Measurements from ENCODE around the gene PDE7B.

The PDE7B gene

DNA sequence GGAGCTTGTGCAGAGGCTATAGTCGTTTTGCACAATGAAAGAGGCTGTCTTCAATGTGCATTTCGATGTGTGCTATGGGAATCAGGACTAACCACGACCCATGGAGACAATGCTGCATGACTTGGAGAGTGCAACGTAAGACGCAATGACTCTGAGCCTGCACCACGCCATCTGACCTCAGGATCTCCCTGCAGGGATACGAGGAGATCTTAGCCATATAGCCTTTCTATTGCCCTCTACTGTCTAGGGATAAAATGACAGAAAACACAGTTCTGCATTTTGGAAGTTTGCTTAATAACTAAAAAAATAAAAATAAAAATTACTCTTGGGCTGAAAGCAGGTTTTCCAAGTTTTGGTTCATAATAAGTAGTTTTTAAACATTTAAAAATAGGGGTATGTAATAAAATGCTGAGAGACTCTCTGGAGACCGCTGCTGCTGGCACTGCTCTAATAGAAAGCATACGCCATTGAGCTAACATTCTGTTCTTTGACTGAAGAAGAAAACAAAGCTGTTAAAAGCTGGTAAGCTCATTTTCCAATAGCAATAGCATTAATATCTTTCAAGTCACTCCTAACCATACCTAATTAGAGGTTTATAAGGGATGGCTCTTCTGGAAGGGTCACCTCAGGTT lies 87.2 kb downstream of the PDE7B start:
- DNase-seq: peak; percentile 11

GRCh38 chr6:135939208-135939591 lies 87.7 kb downstream of the PDE7B start:
- no peak for DNase-seq

GRCh38 chr6:135940616-135941167 lies 89.2 kb downstream of the PDE7B start:
- DNase-seq: no peak

- DNase-seq: no peak
These were observed 89.9 kb downstream of the PDE7B start for GRCh38 chr6:135941275-135942025.

DNA sequence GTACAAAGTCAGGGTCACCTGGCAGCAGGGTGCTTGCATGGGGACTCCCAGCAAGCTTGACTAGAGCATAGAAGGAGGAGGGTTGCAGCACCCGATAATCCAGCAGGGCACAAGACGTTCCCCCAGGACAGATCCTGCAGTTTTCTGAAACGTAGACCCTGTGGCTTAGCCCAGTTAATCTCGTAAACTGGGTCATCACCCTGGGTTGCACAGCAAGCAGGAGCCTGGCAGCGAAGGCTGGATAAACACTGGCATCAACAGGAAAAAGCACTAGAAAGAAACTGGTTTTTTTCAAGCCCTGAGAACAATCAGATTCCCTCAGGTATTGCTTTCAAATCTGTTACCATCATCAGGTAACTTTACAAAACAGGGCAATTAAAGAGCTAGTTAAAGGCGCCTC lies 92.6 kb downstream of the PDE7B start:
- no peak for DNase-seq

DNA sequence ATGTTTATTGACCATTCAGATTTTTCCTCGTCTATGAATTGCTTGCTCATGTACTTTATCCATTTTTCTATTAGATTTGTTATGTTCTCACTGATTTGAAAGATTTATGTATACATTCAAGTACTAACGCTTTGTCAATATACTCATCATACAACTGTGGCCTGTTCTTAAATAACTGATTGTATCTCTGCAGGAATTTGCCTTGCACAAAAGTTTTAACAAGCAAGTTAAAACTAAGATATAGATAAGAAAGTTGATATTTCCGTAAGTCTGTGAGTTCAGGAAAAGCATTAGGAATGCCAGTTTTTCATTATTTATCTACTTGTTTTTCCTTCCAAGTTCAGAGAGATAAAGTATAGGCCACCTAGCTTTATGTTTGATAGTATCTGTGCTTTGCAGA lies 95.2 kb downstream of the PDE7B start:
- no peak for DNase-seq

DNA sequence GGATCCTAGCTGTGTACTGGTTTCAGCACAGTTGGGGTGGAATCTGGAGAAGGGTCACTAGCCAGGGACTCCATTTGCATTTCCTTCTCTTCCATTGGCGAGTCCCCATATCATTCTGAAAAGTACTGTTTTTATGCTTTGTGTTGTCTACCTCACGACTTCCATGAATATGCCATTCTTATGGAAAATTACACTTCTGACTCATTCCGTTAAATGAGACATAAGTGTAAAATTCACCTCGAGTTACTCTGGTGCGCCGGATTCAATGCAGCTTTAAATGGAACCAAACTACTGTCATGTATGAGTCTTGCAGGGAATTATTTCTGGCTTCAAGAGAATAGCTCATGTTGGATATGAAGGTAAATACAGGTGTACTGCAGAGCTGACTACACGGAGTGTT lies 99.2 kb downstream of the PDE7B start:
- DNase-seq: no peak

- DNase-seq: no peak
These were observed 99.7 kb downstream of the PDE7B start for GRCh38 chr6:135951169-135951568.

- no peak for DNase-seq
These were observed 102.3 kb downstream of the PDE7B start for GRCh38 chr6:135953818-135954217.

DNA sequence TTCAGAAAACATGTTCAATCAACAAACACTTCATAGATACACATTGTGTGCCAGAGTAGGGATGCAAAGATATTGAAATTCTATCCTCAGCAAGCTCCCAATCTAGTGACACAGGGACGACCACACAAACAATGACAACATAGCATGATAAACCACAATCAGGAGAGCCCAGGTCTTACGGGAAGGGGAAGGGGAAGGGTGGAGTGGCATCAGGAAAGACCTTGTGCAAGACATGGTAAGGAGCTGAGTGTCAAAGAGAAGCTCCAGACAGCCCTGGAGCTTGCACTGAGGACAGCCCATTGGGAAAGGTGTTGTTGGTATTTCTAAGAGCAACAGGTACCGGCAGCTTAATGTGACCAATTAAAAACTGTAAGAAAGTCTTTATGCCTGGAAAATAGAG lies 103.6 kb downstream of the PDE7B start:
- no peak for DNase-seq

DNA sequence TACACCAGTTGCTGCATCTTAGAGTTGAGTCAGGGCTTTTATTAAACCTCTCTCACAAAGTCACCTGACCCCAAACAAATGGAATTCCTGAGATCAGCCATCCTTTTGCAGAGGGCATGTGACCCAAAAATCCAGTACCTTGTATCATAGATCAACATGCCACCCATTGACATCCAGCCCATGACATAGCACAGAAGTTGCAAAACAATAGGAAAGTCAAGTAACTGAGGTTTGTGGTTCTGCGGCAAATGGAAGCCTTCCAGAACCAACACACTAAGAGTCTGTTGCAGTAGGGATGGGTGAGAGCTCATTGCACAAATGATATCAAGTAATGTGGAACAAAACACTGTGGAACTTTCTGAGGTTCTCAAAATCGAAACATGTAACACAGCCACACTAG lies 111.2 kb downstream of the PDE7B start:
- DNase-seq: no peak

GRCh38 chr6:135970750-135971149 lies 119.2 kb downstream of the PDE7B start:
- DNase-seq: no peak

- no peak for DNase-seq
These were observed 119.8 kb downstream of the PDE7B start for GRCh38 chr6:135971351-135971750.

- no peak for DNase-seq
These were observed 120.6 kb downstream of the PDE7B start for GRCh38 chr6:135972150-135972549.

DNA sequence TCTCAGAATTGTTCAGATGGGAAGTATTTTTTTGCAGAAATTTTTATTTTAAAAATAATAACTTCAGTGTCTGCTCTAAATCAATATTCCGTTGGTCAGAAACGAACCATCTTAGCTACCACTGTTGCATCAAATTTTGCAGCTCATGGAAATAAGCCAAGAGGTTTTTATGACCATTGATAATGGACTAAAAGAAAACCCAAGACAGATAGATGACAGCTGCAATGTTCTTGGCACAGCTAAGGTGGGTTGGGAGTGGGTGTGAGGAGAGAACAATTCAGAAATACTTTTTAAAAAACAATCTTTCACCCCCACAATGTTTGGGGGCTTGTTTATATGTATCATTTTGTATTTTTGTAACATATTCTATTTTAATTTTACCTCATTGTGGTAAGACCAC lies 121.1 kb downstream of the PDE7B start:
- no peak for DNase-seq

- DNase-seq: no peak
These were observed 122.9 kb downstream of the PDE7B start for GRCh38 chr6:135974426-135974825.

- DNase-seq: no peak
These were observed 125.1 kb downstream of the PDE7B start for GRCh38 chr6:135976585-135976984.

DNA sequence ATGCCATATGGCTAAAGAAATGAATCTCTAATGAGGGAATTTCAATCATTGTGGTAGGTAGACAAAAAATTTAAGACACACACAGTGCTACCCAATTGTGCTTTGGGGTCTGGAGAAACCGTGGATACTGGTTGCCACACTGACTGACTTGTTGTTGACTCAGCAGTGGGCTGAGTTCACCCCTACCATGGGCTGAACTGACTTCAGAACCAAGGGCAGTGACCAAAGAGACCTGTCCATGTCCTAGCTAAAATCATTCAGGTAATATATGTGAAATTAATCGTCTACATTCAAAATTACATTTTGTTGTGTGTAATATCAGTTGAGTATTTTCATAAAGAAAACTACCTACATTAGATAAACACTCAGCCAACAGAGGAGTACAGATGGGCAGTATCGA lies 131.6 kb downstream of the PDE7B start:
- DNase-seq: no peak

- DNase-seq: no peak
These were observed 132.3 kb downstream of the PDE7B start for GRCh38 chr6:135983718-135984343.

- DNase-seq: no peak
These were observed 134.0 kb downstream of the PDE7B start for GRCh38 chr6:135985471-135985870.

- no peak for DNase-seq
These were observed 135.7 kb downstream of the PDE7B start for GRCh38 chr6:135987226-135987625.

GRCh38 chr6:135990439-135990838 lies 138.9 kb downstream of the PDE7B start:
- no peak for DNase-seq

DNA sequence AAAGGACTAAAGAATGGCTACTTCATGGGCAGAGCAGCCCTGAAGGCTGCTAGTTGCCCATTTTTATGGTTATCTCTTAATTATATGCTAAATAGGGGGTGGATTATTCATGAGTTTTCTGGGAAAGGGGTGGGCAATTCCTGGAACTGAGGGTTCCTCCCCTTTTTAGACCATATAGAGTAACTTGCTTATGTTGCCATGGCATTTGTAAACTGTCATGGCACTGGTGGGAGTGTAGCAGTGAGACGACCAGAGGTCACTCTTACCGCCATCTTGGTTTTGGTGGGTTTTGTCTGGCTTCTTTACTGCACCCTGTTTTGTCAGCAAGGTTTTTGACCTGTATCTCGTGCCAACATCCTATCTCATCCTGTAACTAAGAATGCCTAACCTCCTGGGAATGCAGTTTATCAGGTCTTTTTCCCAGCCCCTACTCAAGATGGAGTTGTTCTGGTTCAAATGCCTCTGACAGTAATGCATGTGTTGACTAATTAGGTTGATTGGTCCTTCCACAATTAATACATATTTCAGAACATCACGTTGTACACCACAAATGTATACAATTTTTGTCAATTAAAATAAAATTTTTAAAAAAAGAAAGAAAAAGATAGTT lies 139.5 kb downstream of the PDE7B start:
- no peak for DNase-seq

DNA sequence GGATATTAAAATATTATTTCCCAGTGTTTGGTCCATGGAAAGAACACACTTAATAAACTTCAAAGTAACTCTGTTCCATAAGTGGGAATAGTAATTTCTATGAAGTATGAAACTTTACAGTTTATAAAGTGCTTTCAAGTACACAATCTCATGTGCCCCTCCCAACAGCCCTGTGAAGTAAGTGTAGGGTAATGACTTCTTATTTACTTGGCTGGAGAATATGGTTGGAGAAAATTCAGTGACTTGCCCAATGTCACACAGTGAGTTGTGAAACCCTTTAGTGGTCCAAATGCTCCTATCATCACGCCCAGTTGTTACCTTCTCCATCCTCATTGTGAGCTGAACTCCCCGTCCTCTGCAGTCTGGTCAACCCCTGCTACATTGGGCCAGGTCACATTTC lies 141.2 kb downstream of the PDE7B start:
- DNase-seq: no peak

Measured in activated CD4-positive, alpha-beta T cell treated with anti-CD3 and anti-CD28 coated beads for 48 hours (primary cell).